ENCODE results near the gene RDH12.

- TF ChIP-seq SUZ12 (IDR thresholded peaks at IDR 0.05; ENCODE audit: extremely low read depth, insufficient read depth, insufficient read length) (no peak), ZNF274 (IDR thresholded peaks at IDR 0.05; ENCODE audit: low read depth, low read length) (no peak), YY1 (IDR thresholded peaks at IDR 0.05; ENCODE audit: insufficient read depth, insufficient read length) (no peak)
These were observed 3.5 kb upstream of the RDH12 start for GRCh38 chr14:67698179-67698578.
